Stimulated activated CD4-positive, alpha-beta T cell treated with anti-CD3 and anti-CD28 coated beads, Interleukin-4, amount 100 ng/mL, for 1 hour (primary cell): ENCODE measurements around the gene TRAFD1.
"Not testable (repeated sequence)": the region's sequence is repeated elsewhere in the genome, so short reads cannot be mapped to it uniquely, and the experiment has no call there.

ENCODE experiments used
- DNase-seq: peaks from one replicate; pipeline ENCODE4 v3.0.0-alpha.2; 2020

The TRAFD1 gene

GRCh38 chr12:112116232-112117060 is 8.9 kb upstream of the TRAFD1 start:
- DNase-seq = no peak

- no peak for DNase-seq
Measured at GRCh38 chr12:112117685-112118084, 7.7 kb upstream of the TRAFD1 start.

GRCh38 chr12:112121780-112122565 is 3.4 kb upstream of the TRAFD1 start:
- DNase-seq = no peak

- no peak for DNase-seq
Measured at GRCh38 chr12:112122823-112123690, 2.3 kb upstream of the TRAFD1 start.

GRCh38 chr12:112124918-112125249 is 476 bp upstream of the TRAFD1 start:
- DNase-seq = no peak

GRCh38 chr12:112126000-112126438 is 659 bp downstream of the TRAFD1 start:
- DNase-seq = no peak

- no peak for DNase-seq
Measured at GRCh38 chr12:112126911-112127310, 1.6 kb downstream of the TRAFD1 start.

- no peak for DNase-seq
Measured at GRCh38 chr12:112130441-112130998, 5.2 kb downstream of the TRAFD1 start.

GRCh38 chr12:112131686-112132085 is 6.3 kb downstream of the TRAFD1 start:
- no peak for DNase-seq

- DNase-seq = no peak
Measured at GRCh38 chr12:112133418-112133817, 8.1 kb downstream of the TRAFD1 start.

- DNase-seq = no peak
Measured at GRCh38 chr12:112134731-112135130, 9.4 kb downstream of the TRAFD1 start.

GRCh38 chr12:112140728-112141127 is 15.4 kb downstream of the TRAFD1 start:
- DNase-seq = no peak

- DNase-seq = no peak
Measured at GRCh38 chr12:112146123-112146522, 20.8 kb downstream of the TRAFD1 start.

- no peak for DNase-seq
Measured at GRCh38 chr12:112148031-112148513, 22.7 kb downstream of the TRAFD1 start.

GRCh38 chr12:112149596-112149995 is 24.2 kb downstream of the TRAFD1 start:
- DNase-seq = no peak

GRCh38 chr12:112151766-112152541 is 26.6 kb downstream of the TRAFD1 start:
- no peak for DNase-seq

GRCh38 chr12:112153181-112153892 is 28.0 kb downstream of the TRAFD1 start:
- DNase-seq = no peak

- no peak for DNase-seq
Measured at GRCh38 chr12:112153893-112154219, 28.5 kb downstream of the TRAFD1 start.

- DNase-seq = not testable (repeated sequence)
Measured at GRCh38 chr12:112158461-112159145, 33.2 kb downstream of the TRAFD1 start.

GRCh38 chr12:112159146-112159541 is 33.8 kb downstream of the TRAFD1 start:
- DNase-seq = no peak

GRCh38 chr12:112160611-112161010 is 35.3 kb downstream of the TRAFD1 start:
- DNase-seq = no peak
